Inferior parietal cortex (tissue), 1 donor: Measurements from ENCODE around the gene SPSB3.
A peak's percentile ranks its signal among the peaks of the same experiment; 100 is the strongest.

Source experiments
- DNase-seq: peaks from one replicate; pipeline ENCODE4 v3.0.0-alpha.2; 2016; ENCODE audit errors: extremely low spot score

The SPSB3 gene

DNA sequence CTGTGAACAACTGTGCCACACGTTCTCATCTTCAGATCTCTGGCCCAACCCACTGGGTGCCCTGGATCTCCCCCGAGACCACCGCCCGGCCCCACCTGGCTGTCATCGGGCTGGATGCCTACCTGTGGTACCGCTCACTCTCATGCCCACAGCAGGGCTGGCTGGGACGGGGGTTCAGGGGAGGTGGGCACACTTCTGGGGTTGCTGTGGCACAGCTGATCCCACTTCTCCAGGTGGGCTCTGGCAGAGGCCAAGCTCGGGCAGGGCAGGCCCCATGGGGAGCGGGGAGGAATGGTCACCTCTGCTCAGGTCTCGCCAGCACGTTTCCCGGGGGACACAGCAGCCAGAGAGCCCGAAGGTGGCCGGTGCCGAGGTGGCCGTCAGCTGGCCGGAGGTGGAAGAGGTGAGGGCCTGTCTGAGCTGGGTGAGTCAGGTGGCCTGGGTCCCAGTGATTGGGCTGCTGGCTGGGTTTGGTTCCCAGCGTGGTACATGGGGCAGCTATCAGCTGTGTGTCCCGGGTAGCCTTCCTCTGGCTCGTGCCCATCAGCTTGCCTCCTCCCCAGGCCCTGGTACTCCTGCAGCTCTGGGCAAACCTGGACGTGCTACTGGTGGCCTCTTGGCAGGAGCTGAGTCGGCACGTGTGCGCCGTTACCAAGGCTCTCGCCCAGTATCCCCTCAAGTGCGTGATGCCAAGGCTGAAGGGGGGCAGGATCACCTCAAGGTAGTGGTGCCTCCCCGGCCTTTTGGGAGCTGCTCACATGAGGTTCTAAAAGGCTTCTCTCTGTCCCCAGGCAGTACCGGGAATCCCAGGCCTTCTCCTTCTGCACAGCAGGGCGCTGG lies 7.1 kb downstream of the SPSB3 start:
- no peak for DNase-seq

- no peak for DNase-seq
Observed at GRCh38 chr16:1774448-1774780, 8.0 kb downstream of the SPSB3 start.

GRCh38 chr16:1773703-1774447 lies 8.5 kb downstream of the SPSB3 start:
- peak; percentile 6 for DNase-seq

DNA sequence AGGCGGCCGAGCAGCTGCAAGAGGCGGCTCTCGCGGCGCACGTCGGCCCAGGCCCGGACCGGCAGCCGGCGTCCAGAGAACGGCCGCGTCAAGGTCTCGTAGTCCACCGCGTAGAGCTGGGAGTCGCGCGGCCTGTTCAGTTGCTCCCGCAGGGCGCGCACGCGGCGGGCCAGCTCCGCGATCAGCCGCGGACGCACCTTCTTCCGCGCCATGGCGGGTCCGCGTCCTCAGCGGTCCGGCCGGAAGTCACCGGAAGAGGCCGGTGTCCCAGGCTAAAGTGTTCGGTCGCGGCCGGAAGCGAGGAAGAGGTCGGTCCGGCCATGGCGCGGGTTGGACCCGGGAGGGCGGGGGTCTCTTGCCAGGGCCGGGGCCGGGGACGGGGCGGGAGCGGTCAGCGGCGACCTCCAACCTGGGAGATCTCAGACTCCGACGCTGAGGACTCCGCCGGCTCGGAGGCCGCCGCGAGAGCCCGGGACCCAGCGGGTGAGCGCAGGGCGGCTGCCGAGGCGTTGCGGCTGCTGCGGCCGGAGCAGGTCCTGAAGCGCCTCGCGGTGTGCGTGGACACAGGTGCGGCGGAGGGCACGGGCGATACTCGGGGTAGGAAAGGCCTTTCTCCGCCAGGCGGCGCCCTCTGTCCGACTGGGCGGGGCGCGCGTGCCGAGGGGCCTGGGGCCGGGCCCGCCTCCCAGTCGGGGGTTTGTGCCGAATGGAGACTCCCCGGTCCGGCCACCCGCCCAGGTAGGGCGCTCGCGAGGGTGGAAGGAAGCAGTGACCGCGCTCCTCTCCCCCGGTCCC lies 9.3 kb downstream of the SPSB3 start, which contains the start of gene MRPS34:
Gene MRPS34 (minus strand): TSS at position 227 of the 795 bp plus-strand sequence. CDS start 15 bp downstream, at position 212.
- peak; percentile 86 for DNase-seq

DNA sequence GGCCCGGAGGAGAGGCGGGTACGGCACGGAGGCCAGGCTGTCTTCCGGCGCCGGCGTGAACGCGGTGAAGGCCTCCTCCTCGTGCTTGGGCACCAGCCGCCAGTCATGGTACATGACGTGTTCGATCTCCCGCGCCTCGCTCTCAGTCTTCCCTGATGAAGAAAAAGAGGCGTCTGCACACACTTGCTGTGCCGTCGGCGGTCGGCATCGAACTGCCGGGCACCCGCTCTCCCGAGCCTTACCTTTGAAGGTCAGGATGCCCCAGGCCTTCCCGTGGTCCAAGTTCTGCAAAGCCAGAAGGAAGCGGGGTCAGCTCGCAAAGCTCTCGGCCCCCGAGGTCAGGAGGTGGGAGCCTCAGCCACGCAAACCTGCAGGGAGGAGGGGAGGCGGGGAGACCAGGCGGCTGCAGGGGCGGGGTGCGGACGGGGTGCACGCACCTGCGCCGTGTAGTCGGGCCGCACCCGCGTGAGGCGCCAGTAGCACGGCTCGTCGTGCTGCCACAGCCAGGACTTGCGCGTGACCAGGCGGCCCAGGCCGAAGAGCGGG lies 9.9 kb downstream of the SPSB3 start, which contains the start of gene EME2:
Gene EME2 (plus strand): TSS at position 449 of the 546 bp plus-strand sequence. CDS start 418 bp downstream, outside the sequence.
- DNase-seq, result no peak

DNA sequence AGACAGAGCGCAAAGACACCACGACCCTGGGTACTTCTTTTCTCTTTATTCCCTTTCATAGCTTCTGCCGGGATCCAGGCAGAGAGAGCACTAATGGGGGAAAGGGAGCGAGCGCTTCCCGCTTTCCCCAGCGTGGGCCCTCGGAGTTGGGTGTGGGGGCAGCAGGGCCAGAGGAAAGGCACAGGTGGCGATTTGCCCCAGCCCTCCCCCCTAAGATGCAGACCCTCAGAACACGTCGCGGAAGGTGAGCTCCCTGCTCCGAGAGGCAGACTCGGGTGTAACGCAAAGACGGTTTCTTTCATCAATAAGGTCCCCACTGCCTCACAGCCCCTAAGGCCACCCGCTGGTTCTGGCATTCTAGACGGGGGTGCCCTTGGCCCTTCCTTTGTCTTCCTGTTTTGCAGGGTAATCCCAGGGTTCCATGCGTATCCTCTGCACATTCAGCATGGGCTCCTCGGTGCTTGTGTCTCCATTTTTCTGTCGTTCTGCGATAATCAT lies 10.5 kb downstream of the SPSB3 start:
- DNase-seq, result no peak

GRCh38 chr16:1771188-1771863 lies 11.0 kb downstream of the SPSB3 start, which contains the start of gene NME3:
TSS of gene NME3 (minus strand) at chr16:1771543. CDS start at chr16:1771534, 9 bp downstream.
- DNase-seq, result peak; percentile 61

DNA sequence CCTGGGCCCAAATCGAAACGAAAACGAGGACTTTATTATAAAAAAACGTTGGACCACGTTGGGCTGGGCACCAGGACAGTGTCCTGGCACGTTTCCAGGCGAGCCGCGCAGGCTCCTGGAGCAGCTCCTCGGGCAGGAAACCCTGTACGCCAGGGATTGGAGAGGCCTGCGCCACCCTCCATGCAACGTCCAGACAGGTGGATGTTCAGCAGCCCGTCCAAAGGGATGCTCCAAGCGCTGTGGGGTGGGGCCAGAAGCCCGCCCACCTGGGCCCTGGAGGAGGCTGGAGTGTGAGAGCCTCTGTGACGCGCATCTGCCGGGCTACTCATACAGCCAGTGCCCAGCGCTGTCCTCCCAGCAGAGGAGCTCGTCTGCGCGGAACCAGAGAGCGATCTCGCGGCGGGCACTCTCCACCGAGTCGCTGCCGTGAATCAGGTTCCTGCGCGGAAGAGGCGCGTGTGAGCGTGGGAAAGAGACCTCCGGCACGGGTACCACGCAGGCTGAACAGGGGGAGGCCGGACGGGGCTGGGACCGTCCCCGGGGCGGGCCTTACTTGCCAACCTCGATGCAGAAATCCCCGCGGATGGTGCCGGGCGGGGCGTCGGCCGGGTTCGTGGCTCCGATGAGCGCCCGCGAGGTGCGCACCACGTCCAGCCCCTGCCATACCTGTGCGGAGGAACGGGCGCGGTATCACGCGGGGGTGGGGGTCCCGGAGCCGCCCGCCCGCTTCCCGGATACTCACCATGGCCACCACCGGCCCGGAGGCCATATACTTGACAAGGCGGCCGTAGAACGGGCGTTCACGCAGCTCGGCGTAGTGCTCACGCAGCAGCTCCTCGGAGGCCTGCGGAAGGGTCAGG lies 11.8 kb downstream of the SPSB3 start:
- peak; percentile 47 for DNase-seq

DNA sequence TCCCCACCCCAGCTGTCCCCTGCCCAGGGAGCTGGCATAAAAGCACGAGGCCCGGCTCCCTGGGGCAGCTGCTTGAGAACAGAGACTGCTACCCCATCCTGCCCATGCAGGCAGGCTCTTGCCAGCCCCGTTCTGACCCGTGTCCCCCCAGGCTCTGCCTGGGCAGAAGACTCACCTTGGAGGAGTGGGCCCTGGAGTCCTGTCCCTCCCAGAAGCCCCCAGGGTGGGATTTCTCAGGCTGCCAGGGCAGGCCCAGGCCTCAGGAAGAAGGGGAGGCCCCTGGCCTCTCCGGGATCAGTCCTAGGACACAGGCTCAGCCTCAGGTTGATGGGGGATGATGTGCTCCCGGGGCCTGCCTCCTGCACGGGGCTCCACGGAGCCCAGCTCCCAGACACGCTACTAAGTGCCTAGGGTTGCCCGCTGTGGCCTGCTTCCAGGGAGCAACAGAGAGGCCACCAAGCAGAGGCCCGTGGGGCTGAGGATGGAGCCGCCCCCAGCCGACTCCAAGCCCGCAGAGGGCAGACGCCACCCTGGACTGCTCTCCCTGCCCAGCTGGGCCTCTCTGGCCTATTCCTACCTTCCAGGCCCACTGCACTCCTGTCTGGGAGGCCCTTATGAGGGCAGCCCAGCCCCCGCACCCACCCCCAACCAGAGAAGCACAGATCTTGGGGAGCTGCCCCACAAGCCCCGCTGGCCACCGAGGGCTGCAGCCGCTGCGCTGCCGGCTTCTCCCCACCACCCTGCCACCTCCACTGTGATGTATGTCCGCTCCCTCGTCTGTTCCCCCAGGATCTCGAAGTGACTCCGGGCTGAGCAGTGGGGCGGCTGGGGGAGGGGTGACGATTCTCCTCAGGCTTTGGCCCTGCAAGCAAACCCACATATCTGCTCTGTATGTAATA lies 12.7 kb downstream of the SPSB3 start:
- DNase-seq, result no peak

- no peak for DNase-seq
Observed at GRCh38 chr16:1768767-1769401, 13.5 kb downstream of the SPSB3 start.

GRCh38 chr16:1768061-1768766 lies 14.2 kb downstream of the SPSB3 start:
- no peak for DNase-seq

DNA sequence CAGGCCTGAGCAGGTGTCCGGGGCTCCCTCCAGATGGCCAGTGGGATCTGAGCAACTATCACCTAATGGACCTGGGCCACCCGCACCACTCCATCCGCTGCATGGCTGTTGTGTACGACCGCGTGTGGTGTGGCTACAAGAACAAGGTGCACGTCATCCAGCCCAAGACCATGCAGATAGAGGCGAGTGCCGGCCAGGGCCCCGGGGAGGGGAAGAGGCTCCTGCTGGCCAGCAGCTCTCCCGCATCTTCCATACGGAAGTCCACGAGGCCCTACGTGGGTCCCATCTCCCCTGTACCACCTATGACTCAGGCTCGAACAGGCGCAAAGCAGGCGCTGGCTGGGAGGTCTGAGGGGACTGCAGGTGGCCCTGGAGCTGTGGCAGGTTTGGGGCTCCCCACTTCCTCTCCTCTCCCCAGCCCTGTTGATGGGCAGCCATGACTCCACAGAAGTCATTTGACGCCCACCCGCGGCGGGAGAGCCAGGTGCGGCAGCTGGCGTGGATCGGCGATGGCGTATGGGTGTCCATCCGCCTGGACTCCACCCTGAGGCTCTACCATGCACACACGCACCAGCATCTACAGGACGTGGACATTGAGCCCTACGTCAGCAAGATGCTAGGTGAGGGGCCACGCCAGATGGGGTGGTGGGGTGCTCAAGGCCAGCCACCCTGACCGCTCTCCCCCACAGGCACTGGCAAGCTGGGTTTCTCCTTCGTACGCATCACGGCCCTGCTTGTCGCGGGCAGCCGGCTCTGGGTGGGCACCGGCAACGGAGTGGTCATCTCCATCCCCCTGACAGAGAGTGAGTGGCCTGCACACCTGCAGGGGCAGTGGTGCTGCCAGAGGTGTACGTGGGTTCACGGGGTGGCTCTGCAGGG lies 15.0 kb downstream of the SPSB3 start:
- no peak for DNase-seq

DNA sequence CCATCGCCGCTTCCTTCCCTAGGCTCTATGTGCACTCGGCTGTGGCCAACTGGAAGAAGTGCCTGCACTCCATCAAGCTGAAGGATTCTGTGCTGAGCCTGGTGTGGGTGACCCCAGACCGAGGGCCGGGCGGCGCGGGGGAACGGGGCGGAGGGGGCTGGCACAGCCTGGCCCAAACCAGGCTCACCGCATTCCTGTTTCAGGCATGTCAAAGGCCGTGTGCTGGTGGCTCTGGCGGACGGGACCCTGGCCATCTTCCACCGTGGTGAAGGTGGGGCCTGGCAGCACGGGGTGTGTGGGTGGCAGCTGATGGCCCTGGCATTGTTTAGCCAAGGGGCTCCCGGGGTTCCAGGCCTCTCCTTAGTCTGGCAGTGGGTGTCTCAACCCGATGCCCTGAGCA lies 15.7 kb downstream of the SPSB3 start:
- DNase-seq, result no peak

- no peak for DNase-seq
Observed at GRCh38 chr16:1766231-1766630, 16.1 kb downstream of the SPSB3 start.

DNA sequence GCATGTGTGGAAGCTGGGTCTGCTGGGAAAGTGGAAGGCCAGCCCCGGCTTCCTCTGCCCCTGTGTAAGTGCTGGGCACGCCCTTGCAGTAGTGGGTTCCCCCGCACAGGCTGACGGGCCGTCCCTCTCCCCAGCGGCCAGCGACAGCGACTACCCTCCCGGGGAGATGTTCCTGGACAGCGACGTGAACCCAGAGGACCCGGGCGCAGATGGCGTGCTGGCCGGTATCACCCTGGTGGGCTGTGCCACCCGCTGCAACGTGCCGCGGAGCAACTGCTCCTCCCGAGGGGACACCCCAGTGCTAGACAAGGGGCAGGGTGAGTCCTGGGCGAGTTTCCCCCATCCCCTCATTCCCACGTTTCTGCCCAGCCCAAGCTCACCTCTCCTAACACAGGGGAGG lies 16.5 kb downstream of the SPSB3 start:
- no peak for DNase-seq

GRCh38 chr16:1764971-1765370 lies 17.4 kb downstream of the SPSB3 start:
- no peak for DNase-seq
